Sigmoid colon (tissue), 4 donors: Measurements from ENCODE around the gene GADD45B.

Experiments
- CTCF ChIP-seq, 4 experiments: fragments of 450-650 bp in 3 of 4; fragments of 200-600 bp in 1 of 4; IDR thresholded peaks; one replicate each; pipeline ENCODE4 v1.5.1; 2016 to 2019; ENCODE audit warnings: antibody characterized with exemption in 4 of 4, mild to moderate bottlenecking in 3 of 4, moderate library complexity in 2 of 4
- EP300 ChIP-seq, 4 donors: sonication (generic); formaldehyde crosslinking; IDR thresholded peaks; one replicate each; pipeline ENCODE4 v1.6.1; 2017; ENCODE audit warnings: antibody characterized with exemption in 4 of 4
- POLR2A ChIP-seq, 2 donors: fragments of 450-650 bp; IDR thresholded peaks; one replicate each; pipeline ENCODE4 v1.6.1; 2016; ENCODE audit warnings: antibody characterized with exemption in 2 of 2, mild to moderate bottlenecking in 2 of 2, moderate library complexity in 2 of 2

GRCh38 chr19:2519482-2519881 lies 43.6 kb downstream of the GADD45B start:
- TF ChIP-seq CTCF (IDR thresholded peaks at IDR 0.05) (no peak), POLR2A (IDR thresholded peaks at IDR 0.05) (no peak), EP300 (IDR thresholded peaks at IDR 0.05) (no peak)
